NCI-H2107 (cell line): ENCODE measurements around the gene ENTPD6.

Experiments used
- DNase-seq: peaks from one replicate; lab custom pipeline; 2025; lab: John Stamatoyannopoulos, UW

Gene ENTPD6

GRCh38 chr20:25209400-25209799 lies 13.9 kb downstream of the ENTPD6 start:
- no peak for DNase-seq

GRCh38 chr20:25209911-25210310 lies 14.4 kb downstream of the ENTPD6 start:
- no peak for DNase-seq

- no peak for DNase-seq
Measured at GRCh38 chr20:25211273-25211672, 15.8 kb downstream of the ENTPD6 start.

GRCh38 chr20:25212242-25212641 lies 16.7 kb downstream of the ENTPD6 start:
- no peak for DNase-seq

GRCh38 chr20:25213566-25214425 lies 18.3 kb downstream of the ENTPD6 start:
- no peak for DNase-seq

- no peak for DNase-seq
Measured at GRCh38 chr20:25214426-25214790, 18.9 kb downstream of the ENTPD6 start.

- DNase-seq, result no peak
Measured at GRCh38 chr20:25214819-25215218, 19.3 kb downstream of the ENTPD6 start.

- DNase-seq, result no peak
Measured at GRCh38 chr20:25215521-25215920, 20.0 kb downstream of the ENTPD6 start.

GRCh38 chr20:25216199-25216945 lies 20.9 kb downstream of the ENTPD6 start:
- no peak for DNase-seq

- DNase-seq, result no peak
Measured at GRCh38 chr20:25217161-25218108, 21.9 kb downstream of the ENTPD6 start.

GRCh38 chr20:25218109-25218486 lies 22.6 kb downstream of the ENTPD6 start:
- DNase-seq, result no peak

GRCh38 chr20:25218492-25218891 lies 23.0 kb downstream of the ENTPD6 start:
- no peak for DNase-seq

- no peak for DNase-seq
Measured at GRCh38 chr20:25219365-25219764, 23.9 kb downstream of the ENTPD6 start.

GRCh38 chr20:25220021-25220730 lies 24.7 kb downstream of the ENTPD6 start:
- DNase-seq, result no peak

- peak; percentile 44 for DNase-seq
Measured at GRCh38 chr20:25220810-25221591, 25.5 kb downstream of the ENTPD6 start.

GRCh38 chr20:25221592-25222460 lies 26.3 kb downstream of the ENTPD6 start:
- no peak for DNase-seq

GRCh38 chr20:25222461-25223178 lies 27.1 kb downstream of the ENTPD6 start:
- DNase-seq, result no peak

- no peak for DNase-seq
Measured at GRCh38 chr20:25223179-25223661, 27.7 kb downstream of the ENTPD6 start.
